Activated CD4-positive, alpha-beta T cell treated with anti-CD3 and anti-CD28 coated beads, Interleukin-2, amount 10 ng/mL, durations not matched to agents 24 days and 14 days (primary cell): ENCODE measurements around the gene SNX17. TPM values are rescaled to one million over a fixed set of nuclear protein-coding genes. Genes with fewer than 3 reads are reported as not detected.

Experiments
- total RNA-seq: library from RNA; stranded (reverse); gene quantifications from 2 replicates; pipeline ENCODE4 v1.2.3, GENCODE V29; 2022

Gene SNX17
- total RNA-seq, 1 donor from 2014 or later, result 120 TPM

Other genes with a start within 250 kb of the SNX17 start
- gene ABHD1, start 246.8 kb upstream of the SNX17 start, total RNA-seq, result 0.23 and 0.28 TPM in 2 replicates
- 85.4 and 88.3 TPM in 2 replicates for gene PREB, start 236.0 kb upstream of the SNX17 start, total RNA-seq
- gene PRR30, start 231.2 kb upstream of the SNX17 start, total RNA-seq, result not detected in 2 replicates
- not detected in 2 replicates for gene TCF23, start 221.6 kb upstream of the SNX17 start, total RNA-seq
- gene ATRAID, start 158.6 kb upstream of the SNX17 start, total RNA-seq, result 109 and 120 TPM in 2 replicates
- 87.1 and 97.9 TPM in 2 replicates for gene SLC5A6, start 158.3 kb upstream of the SNX17 start, total RNA-seq
- 144 and 159 TPM in 2 replicates for gene CAD, start 153.2 kb upstream of the SNX17 start, total RNA-seq
- 1.4 and 2.2 TPM in 2 replicates for gene SLC30A3, start 107.6 kb upstream of the SNX17 start, total RNA-seq
- gene DNAJC5G, start 95.2 kb upstream of the SNX17 start, total RNA-seq, result not detected in 2 replicates
- gene TRIM54, start 88.2 kb upstream of the SNX17 start, total RNA-seq, result 0.33 and 0.47 TPM in 2 replicates
- gene UCN, start 62.2 kb upstream of the SNX17 start, total RNA-seq, result 1.9 and 2.7 TPM in 2 replicates
- gene MPV17, start 47.5 kb upstream of the SNX17 start, total RNA-seq, result 86.8 and 89.1 TPM in 2 replicates
- 80.1 and 83.8 TPM in 2 replicates for gene GTF3C2, start 13.9 kb upstream of the SNX17 start, total RNA-seq
- gene EIF2B4, start 278 bp upstream of the SNX17 start, total RNA-seq, result 51.2 and 52.0 TPM in 2 replicates
- 11.1 and 13.5 TPM in 2 replicates for gene ZNF513, start 10.1 kb downstream of the SNX17 start, total RNA-seq
- gene PPM1G, start 39.0 kb downstream of the SNX17 start, total RNA-seq, result 165 and 167 TPM in 2 replicates
- 93.9 and 94.7 TPM in 2 replicates for gene NRBP1, start 58.0 kb downstream of the SNX17 start, total RNA-seq
- 4.6 and 5.2 TPM in 2 replicates for gene KRTCAP3, start 71.8 kb downstream of the SNX17 start, total RNA-seq
- 12.4 and 12.9 TPM in 2 replicates for gene IFT172, start 119.1 kb downstream of the SNX17 start, total RNA-seq
- gene FNDC4, start 124.6 kb downstream of the SNX17 start, total RNA-seq, result not detected in 2 replicates
- not detected in 2 replicates for gene GCKR, start 126.2 kb downstream of the SNX17 start, total RNA-seq
- gene ZNF512, start 212.4 kb downstream of the SNX17 start, total RNA-seq, result 29.0 and 32.7 TPM in 2 replicates